Aorta (tissue), 5 donors: ENCODE results near the gene CAMK2A. TPM values are rescaled to one million over a fixed set of nuclear protein-coding genes. Genes with fewer than 3 reads are reported as not detected.

Source experiments
- ATAC-seq: fragments of 200-7000 bp; cut with Tn5 transposase; one replicate; pipeline ENCODE4 v1.9.1; 2022; ENCODE audit warnings: moderate library complexity; ENCODE audit not compliant: low FRiP score
- DNase-seq, 2 donors: peaks; one replicate each; pipeline ENCODE4 v3.0.0-alpha.2; 2020
- H3K27ac ChIP-seq, 2 donors: one replicate each; pipeline ENCODE4 v1.5.1; 2013; ENCODE audit warnings: low read length in 2 of 2, mild to moderate bottlenecking in 2 of 2, moderate library complexity in 2 of 2, control low read depth in 1 of 2, inconsistent platforms in 1 of 2, low read depth in 1 of 2
- H3K27me3 ChIP-seq, 2 donors: one replicate each; pipeline ENCODE4 v1.6.1; 2013; ENCODE audit warnings: control low read depth in 1 of 2, low read length in 1 of 2, mild to moderate bottlenecking in 1 of 2, moderate library complexity in 1 of 2; ENCODE audit not compliant: insufficient read depth in 2 of 2, control insufficient read depth in 1 of 2
- H3K36me3 ChIP-seq, 2 donors: one replicate each; pipeline ENCODE4 v1.6.1; 2013; ENCODE audit warnings: control low read depth in 1 of 2, low read length in 1 of 2, mild to moderate bottlenecking in 1 of 2; ENCODE audit not compliant: insufficient read depth in 2 of 2, control insufficient read depth in 1 of 2
- H3K4me1 ChIP-seq, 2 donors: one replicate each; pipeline ENCODE4 v1.6.1; 2013; ENCODE audit warnings: low read length in 2 of 2, control low read depth in 1 of 2, mild to moderate bottlenecking in 1 of 2, moderate library complexity in 1 of 2; ENCODE audit not compliant: insufficient read depth in 2 of 2, control insufficient read depth in 1 of 2
- H3K4me3 ChIP-seq, 2 donors: one replicate each; pipeline ENCODE4 v1.5.1; 2013; ENCODE audit warnings: low read length in 2 of 2, control low read depth in 1 of 2, mild to moderate bottlenecking in 1 of 2
- H3K9me3 ChIP-seq: one replicate; pipeline ENCODE4 v1.6.1; 2013; ENCODE audit warnings: mild to moderate bottlenecking, low read length; ENCODE audit not compliant: control insufficient read depth
- WGBS, 2 donors: extraction: QIAGEN DNeasy Blood & Tissue Kit; methylation state at CpG; one replicate each; pipeline ENCODE4 v1.1.7; 2013; 5-methylcytosine and 5-hydroxymethylcytosine counted together
- intact Hi-C, 2 donors: fragments of 100-400 bp; cut with DNase I; formaldehyde crosslinking; loops; one replicate each; pipeline versions ENCODE4 v1.14.2 to v1.15.0; 2022
- long read RNA-seq, 2 donors: library from polyadenylated mRNA; unstranded; transcript quantifications; one replicate each; pipeline ENCODE4 v2.0.0, GENCODE V29; 2020 to 2021
- polyA plus RNA-seq, 2 donors: library from polyadenylated mRNA; stranded (reverse); fragments of 200-250 nt; gene quantifications; one replicate each; pipeline ENCODE4 v1.2.3, GENCODE V29; 2013
- total RNA-seq, 2 donors: library from RNA; stranded (reverse); fragmentation: NEBNext Ultra II Directional; extraction: Animal tissue kit (Norgen Biotek cat#: 25700); gene quantifications; one replicate each; pipeline ENCODE4 v1.2.1, GENCODE V29; 2021
- donor health status: healthy with polysubstance abuse.
- donor health status: Bipolar disorder and iron deficiency.
- donor health status: DM: no; HTN: no; CAD: no.
- donor health status: DM: no; HTN: no; CAD: no.
- donor health status: DM: yes; HTN: yes; CAD: no.

The CAMK2A gene
- total RNA-seq (under 1 TPM; 0.15 to 0.36 TPM), polyA plus RNA-seq (under 1 TPM in 1 of 2 donors, not detected in 1; 0.13 TPM)
- long read RNA-seq, donor 1, result 0 reads
- long read RNA-seq, donor 2, result 0 reads

DNA sequence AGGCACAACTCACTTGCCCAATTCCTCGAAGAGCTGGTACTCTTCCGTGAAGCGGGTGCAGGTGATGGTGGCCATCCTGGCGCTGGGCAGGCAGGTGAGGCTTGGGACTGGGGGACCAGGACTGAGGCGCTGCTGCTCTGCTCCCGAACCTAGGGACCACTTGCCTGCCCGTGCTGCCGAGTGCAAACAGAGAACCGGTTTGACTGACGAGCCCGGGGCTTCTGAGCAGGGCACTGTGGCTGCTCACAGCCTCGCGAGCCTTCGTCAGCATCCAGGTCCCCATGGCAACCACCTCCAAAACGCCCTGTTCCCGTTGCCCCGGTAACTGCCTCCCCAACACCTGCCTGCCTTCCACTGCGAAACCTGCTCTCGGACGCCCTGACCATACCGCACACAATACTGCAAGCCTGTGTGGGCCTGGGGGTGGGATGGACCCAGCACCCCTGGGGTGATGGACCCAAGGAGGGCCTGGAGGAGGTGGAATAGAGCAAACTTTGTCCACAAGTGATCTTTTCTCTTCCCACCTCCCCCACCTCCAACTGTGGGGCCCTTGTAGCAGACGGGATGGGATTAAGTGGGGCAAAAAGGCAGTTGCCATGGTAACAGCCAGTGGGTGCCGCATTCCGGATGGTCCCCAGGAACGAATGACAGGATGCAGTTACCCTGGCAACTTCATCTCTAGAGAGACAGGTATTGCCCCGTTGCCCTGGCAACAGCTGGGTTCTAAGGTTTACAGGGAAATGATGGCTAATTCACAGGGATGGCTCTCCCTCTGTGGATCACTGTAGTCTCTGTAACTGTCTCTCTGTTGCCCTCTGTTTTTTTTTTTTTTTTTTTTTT is at the start of gene CAMK2A:
TSS of gene CAMK2A (minus strand) at position 223 of the 840 bp plus-strand sequence. CDS start at position 75, 148 bp downstream.
- WGBS, 2 donors, result 44 to 53% methylated on average over 26 of the region's 26 CpGs
- H3K27me3 ChIP-seq, result no peaks in the 10 kb centered on the region
- H3K36me3 ChIP-seq, result no peaks in the 10 kb centered on the region
- no peak within 1 kb of the TSS for H3K27ac ChIP-seq
- ATAC-seq (no peak), DNase-seq (peak in 1 of 2 donors; percentile 54)
- H3K9me3 ChIP-seq, result no peaks in the 10 kb centered on the region
- intact Hi-C loops, result no loop called here
- no peaks in the 10 kb centered on the region for H3K4me1 ChIP-seq
- H3K4me3 ChIP-seq, result no peak within 1 kb of the TSS

DNA sequence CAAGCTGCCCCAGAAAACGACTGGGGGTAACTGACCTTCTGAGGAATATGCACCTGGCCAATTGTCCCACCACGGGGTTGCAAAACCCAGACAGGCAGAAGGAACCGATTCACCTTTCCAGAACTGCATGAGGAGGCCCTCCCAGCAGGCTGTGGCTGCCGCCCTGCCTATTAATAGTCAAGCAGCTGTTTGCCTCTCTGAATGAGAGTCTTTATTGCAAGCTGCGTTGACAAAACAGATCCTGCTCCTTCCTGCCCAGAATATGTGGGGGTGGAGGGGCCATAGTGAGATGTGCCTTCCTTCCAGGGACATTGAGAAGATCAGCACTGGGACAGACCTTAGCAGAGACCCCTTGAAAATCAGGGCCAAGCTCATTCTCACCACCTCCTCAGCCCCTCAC is 49.6 kb upstream of the CAMK2A start:
- Histone ChIP-seq H3K4me3 (no peak overlapping the region), H3K36me3 (no peaks in the 10 kb centered on the region), H3K27me3 (no peaks in the 10 kb centered on the region), H3K4me1 (no peaks in the 10 kb centered on the region), H3K9me3 (no peaks in the 10 kb centered on the region), H3K27ac (no peak overlapping the region)
- intact Hi-C loops, result no loop called here
- no peak for DNase-seq
- no peak for ATAC-seq
- WGBS, 2 donors, result 69 to 70% methylated on average over 5 of the region's 5 CpGs

DNA sequence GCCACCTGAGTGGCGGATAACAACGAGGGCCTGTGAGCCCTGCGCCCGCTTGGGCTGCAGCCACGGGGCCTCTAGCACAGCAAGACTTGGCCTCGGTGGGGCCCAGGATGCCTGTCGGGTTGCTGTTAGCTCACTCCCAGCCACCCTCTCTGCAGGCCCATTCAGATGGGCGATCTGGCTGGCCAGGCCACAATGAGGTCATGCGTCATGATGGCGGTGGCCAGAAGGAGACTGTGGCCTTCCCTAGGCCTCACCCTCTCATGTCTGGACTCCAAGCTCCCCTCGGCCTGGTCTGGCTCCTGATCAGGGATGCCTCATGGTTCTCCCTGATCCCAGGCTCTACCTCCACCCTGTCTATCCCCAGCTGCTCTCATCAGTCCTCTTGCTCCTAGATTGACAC is 49.0 kb upstream of the CAMK2A start:
- 92 to 95% methylated on average over 11 of the region's 11 CpGs for WGBS, 2 donors
- no peak for ATAC-seq

DNA sequence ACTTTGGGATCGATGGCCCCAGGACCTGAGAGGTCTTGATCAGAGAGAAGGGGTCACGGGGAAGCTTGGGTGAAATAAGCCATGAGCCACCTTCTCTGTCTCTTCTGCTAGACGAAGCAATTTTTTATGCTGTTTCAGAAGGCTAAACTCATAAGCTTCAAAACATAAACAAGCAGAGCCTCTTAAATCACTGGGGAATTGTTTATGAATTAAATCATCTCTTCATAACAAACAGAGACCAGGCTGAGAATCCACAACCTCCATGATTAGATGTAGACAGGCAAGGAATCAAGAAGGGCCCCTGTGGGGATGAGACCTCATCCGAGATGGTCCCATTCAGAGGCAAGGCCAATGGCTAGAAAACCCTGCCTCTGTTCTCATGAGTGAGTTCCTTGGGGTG is 46.2 kb upstream of the CAMK2A start:
- H3K36me3 ChIP-seq, result no peaks in the 10 kb centered on the region
- no peaks in the 10 kb centered on the region for H3K27me3 ChIP-seq
- H3K4me3 ChIP-seq, result no peak overlapping the region
- H3K4me1 ChIP-seq, result no peaks in the 10 kb centered on the region
- no peak for DNase-seq
- 90 to 92% methylated on average over 4 of the region's 4 CpGs for WGBS, 2 donors
- no peak overlapping the region for H3K27ac ChIP-seq
- intact Hi-C loops, result no loop called here
- no peak for ATAC-seq
- no peaks in the 10 kb centered on the region for H3K9me3 ChIP-seq

More for the DNA sequence above, 49.0 kb upstream of the CAMK2A start:
- Histone ChIP-seq H3K27me3 (no peaks in the 10 kb centered on the region), H3K27ac (no peak overlapping the region), H3K36me3 (no peaks in the 10 kb centered on the region), H3K4me1 (no peaks in the 10 kb centered on the region), H3K4me3 (no peak overlapping the region), H3K9me3 (no peaks in the 10 kb centered on the region)
- intact Hi-C loops, result no loop called here
- DNase-seq, result no peak

DNA sequence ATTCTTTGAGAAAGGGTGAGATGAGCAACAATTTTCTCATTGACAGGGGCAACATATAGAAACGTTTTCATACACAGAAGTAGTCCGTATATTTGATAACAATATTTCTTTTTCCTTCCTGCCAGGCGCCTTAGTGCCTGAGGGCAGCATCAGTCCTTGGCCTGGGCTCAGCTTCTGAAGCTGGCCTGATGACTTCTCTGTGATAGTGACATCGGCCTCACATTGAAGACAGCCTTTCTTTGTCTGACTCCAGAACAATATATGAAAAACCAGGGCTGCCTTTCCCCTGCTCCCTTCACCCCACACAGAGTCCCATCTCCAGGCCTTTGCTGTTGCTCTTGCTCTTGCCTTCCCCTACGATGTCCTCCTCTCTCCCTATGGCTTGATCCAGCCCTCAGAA is 43.8 kb upstream of the CAMK2A start:
- Histone ChIP-seq H3K27ac (no peak overlapping the region), H3K4me3 (no peak overlapping the region), H3K27me3 (no peaks in the 10 kb centered on the region), H3K9me3 (no peaks in the 10 kb centered on the region), H3K4me1 (no peaks in the 10 kb centered on the region), H3K36me3 (no peaks in the 10 kb centered on the region)
- DNase-seq (no peak), ATAC-seq (no peak)
- intact Hi-C loops, result no loop called here
- 80 to 85% methylated on average over 5 of the region's 5 CpGs for WGBS, 2 donors

DNA sequence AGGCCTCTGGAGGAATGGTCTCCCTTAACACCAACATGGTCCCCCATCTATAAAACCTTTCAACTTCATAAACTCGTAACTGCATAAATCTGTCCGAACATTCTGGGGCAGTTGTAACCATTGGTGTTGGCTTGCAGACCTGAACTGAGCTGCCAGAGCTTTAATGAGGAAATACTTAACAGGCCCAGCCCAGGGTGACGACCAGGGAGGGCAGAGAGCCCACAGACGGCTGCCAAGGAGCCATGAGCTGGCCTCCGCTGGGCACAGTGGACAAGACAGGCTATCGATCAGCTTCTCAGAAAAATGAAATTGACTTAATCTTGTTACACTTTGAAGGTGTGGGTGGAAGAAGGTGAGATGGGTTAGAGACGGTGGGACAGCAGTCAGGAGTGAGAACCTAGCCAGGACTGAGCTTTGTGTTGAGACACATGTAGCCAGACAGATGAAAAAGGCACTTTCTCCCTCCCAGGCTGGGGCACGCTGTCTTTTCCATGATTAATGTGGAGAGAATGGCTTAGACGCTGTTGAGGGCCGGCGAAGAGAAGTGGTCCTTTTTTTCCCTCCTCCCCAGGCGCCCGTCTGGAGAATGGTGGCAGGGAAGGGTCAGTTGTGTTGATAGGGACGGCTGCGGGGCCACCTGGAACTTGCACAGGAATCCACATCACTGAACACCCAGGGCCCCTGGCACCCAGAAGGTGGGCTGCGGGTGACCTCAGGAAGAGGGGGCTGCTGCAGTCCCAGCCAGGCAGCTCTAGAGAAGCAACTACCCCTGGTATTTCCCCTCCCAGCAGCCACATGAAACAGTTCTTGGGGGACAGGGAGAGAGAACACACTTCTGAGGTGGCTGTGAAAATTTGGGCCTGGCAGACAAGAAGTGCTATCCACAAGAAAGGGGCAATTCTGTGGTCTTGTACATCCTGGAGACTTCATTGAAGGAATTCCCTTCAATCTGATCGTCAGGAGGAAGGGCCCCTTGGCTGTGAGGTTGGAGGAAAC is 40.6 kb upstream of the CAMK2A start:
- DNase-seq, result no peak
- ATAC-seq, result no peak
- WGBS, 2 donors, result 58 to 69% methylated on average over 15 to 17 of the region's 17 CpGs
- H3K9me3 ChIP-seq, result no peaks in the 10 kb centered on the region
- H3K27ac ChIP-seq, result no peak overlapping the region
- intact Hi-C loops, result no loop called here
- H3K4me3 ChIP-seq, result no peak overlapping the region
- H3K27me3 ChIP-seq, result no peaks in the 10 kb centered on the region
- no peaks in the 10 kb centered on the region for H3K4me1 ChIP-seq
- no peaks in the 10 kb centered on the region for H3K36me3 ChIP-seq

DNA sequence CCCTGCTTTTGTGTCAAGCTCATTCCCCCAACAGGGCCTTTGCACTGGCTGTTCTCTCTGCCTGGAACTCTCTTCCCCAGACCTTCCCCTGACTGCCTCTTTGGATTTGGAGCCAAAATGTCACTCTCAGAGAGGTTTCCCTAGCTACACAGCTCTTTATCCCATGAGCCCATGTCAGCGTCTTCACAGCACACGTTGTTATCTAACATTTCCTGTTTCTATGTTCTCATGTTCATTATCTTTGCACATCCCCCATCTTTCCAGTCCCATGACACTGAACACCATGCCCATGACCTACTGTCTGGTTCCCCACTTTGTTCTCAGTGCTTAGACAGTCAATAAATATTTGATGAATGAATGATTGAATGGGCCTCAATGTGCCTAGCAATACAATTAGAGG is 39.5 kb upstream of the CAMK2A start:
- H3K27ac ChIP-seq, result no peak overlapping the region
- no peaks in the 10 kb centered on the region for H3K4me1 ChIP-seq
- intact Hi-C loops, result no loop called here
- ATAC-seq (no peak), DNase-seq (no peak)
- H3K4me3 ChIP-seq, result no peak overlapping the region
- H3K36me3 ChIP-seq, result no peaks in the 10 kb centered on the region
- no peaks in the 10 kb centered on the region for H3K27me3 ChIP-seq
- no peaks in the 10 kb centered on the region for H3K9me3 ChIP-seq
- WGBS, 2 donors, result 64 to 73% methylated on average over 2 of the region's 2 CpGs

DNA sequence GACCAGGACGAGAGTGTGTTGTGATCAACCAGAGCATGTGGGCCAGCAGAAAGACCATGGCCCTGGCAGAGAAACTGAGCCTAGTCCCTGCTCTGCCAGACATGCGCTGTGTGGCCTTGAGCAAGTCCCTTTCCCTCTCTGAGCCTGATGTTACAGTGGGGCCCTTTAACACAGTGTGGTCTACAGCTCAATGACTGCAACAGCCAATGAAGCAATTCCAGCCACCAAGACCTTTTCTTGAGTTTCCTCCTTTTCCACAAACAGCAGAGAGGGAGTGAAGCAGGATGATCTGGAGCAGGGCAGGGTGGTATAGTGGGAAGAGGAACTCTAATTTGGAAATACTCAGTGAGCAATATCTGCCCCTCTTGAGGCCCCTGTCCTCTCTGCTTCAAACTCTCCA is 38.9 kb upstream of the CAMK2A start:
- Histone ChIP-seq H3K4me1 (no peaks in the 10 kb centered on the region), H3K4me3 (no peak overlapping the region), H3K27me3 (no peaks in the 10 kb centered on the region), H3K27ac (no peak overlapping the region), H3K9me3 (no peaks in the 10 kb centered on the region), H3K36me3 (no peaks in the 10 kb centered on the region)
- ATAC-seq, result no peak
- WGBS, 2 donors, result 95 to 97% methylated on average over 2 of the region's 2 CpGs
- intact Hi-C loops, result no loop called here
- DNase-seq, result no peak
